ENCODE results near the gene CPNE2.

- TF ChIP-seq CTCF (IDR thresholded peaks at IDR 0.05; ENCODE audit: low read length) (no peak), EZH2 (IDR thresholded peaks at IDR 0.05; ENCODE audit: borderline replicate concordance, low read length) (no peak)
Measured at GRCh38 chr16:57138281-57138935, 46.0 kb downstream of the CPNE2 start.

Measured in OCI-LY1 (cell line).